Progenitor cell of endocrine pancreas (in vitro differentiated cells): Measurements from ENCODE around the gene RAP1GAP2. TPM values are rescaled to one million over a fixed set of nuclear protein-coding genes. Genes with fewer than 3 reads are reported as not detected.

Source experiments
- DNase-seq: peaks from one replicate; pipeline ENCODE4 v3.0.0; 2021; ENCODE audit warnings: low spot score; ENCODE audit not compliant: unreplicated experiment
- H3K27ac Mint-ChIP-seq: 2 replicates; pipeline ENCODE4 v1.8.0; 2021; ENCODE audit warnings: mild to moderate bottlenecking, moderate library complexity, mixed read lengths
- H3K27me3 Mint-ChIP-seq: 2 replicates; pipeline ENCODE4 v1.8.0; 2021; ENCODE audit warnings: mixed read lengths
- H3K36me3 Mint-ChIP-seq: 2 replicates; pipeline ENCODE4 v1.8.0; 2022; ENCODE audit warnings: mixed read lengths; ENCODE audit not compliant: insufficient read depth
- H3K4me1 Mint-ChIP-seq: 2 replicates; pipeline ENCODE4 v1.8.0; 2021; ENCODE audit warnings: low read depth, mixed read lengths
- H3K4me3 Mint-ChIP-seq: 2 replicates; pipeline ENCODE4 v1.8.0; 2021; ENCODE audit warnings: low read depth, mild to moderate bottlenecking, moderate library complexity, mixed read lengths
- H3K9me3 Mint-ChIP-seq: 2 replicates; pipeline ENCODE4 v1.8.0; 2021; ENCODE audit warnings: low read depth, mixed read lengths
- total RNA-seq: library from RNA; stranded (reverse); gene quantifications from 2 replicates; pipeline ENCODE4 v1.2.1, GENCODE V29; 2021
- TF ChIP-seq, protein P1 (sequence below): fragments of 200-600 bp; sonication (generic); IDR thresholded peaks from one replicate; pipeline ENCODE4 v1.5.0; 2021; ENCODE audit warnings: antibody characterized with exemption, mild to moderate bottlenecking; ENCODE audit not compliant: unreplicated experiment

The RAP1GAP2 gene
- total RNA-seq, 1 donor from 2014 or later: 116 TPM

DNA sequence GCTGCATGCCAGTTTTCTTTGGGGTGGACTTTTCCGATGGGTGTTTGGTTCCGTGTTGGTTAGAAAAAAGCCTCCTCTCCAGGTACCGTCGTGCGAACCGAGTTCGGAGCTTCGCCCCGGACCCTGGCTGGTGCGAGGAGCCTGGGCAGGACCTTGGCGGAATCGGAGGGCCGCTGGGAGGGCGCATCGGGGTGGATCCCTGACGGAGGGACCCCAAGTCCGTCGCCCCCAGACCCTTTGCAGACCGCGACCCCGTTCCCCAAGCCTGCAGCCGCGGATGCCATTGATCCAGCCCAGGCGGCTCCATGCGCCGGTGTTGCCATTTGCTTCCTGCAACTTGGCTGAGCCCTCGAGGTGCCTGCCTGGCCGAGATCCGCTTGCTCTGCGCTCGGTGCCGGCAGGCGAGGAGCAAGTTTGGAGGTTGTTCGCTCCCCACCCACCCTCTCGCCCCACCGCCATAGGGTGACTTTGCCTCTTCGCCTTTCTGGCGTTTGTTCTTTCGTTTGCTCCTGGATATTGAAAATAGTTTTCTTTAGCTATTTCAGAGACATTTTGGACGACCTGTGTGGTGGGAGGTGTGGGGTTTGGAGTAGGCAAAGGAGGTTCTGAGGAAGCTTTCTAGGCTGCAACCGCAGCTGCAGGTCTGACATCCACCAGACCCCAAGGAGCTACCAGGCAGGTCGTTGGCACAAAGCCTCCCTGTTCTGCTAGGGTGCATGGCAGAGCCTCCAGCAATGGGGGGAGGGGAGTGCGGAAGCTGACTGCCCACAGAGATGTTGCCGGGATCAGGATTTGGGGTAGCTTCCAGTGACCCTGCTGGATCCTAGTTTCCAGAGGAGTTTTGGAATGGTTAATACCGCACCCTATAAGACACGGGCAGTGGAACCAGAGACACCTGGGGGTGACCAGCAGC lies 58.2 kb downstream of the RAP1GAP2 start:
- peaks cover 2% of the 10 kb centered on the region for H3K36me3 Mint-ChIP-seq
- peak overlapping the region; percentile 89 for H3K27ac Mint-ChIP-seq
- no peaks in the 10 kb centered on the region for H3K27me3 Mint-ChIP-seq
- TF ChIP-seq, protein P1, sequence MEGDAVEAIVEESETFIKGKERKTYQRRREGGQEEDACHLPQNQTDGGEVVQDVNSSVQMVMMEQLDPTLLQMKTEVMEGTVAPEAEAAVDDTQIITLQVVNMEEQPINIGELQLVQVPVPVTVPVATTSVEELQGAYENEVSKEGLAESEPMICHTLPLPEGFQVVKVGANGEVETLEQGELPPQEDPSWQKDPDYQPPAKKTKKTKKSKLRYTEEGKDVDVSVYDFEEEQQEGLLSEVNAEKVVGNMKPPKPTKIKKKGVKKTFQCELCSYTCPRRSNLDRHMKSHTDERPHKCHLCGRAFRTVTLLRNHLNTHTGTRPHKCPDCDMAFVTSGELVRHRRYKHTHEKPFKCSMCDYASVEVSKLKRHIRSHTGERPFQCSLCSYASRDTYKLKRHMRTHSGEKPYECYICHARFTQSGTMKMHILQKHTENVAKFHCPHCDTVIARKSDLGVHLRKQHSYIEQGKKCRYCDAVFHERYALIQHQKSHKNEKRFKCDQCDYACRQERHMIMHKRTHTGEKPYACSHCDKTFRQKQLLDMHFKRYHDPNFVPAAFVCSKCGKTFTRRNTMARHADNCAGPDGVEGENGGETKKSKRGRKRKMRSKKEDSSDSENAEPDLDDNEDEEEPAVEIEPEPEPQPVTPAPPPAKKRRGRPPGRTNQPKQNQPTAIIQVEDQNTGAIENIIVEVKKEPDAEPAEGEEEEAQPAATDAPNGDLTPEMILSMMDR: no peak
- DNase-seq: no peak
- peaks cover 30% of the 10 kb centered on the region for H3K4me1 Mint-ChIP-seq
- H3K4me3 Mint-ChIP-seq: peak overlapping the region; percentile 94
- no peaks in the 10 kb centered on the region for H3K9me3 Mint-ChIP-seq

- Mint-ChIP-seq H3K9me3 (peaks cover 3% of the 10 kb centered on the region), H3K4me3 (peak overlapping the region; percentile 94), H3K4me1 (peaks cover 31% of the 10 kb centered on the region), H3K36me3 (peaks cover 7% of the 10 kb centered on the region), H3K27me3 (no peaks in the 10 kb centered on the region), H3K27ac (peak overlapping the region; percentile 88)
- DNase-seq: no peak
- TF ChIP-seq, protein P1: no peak
Measured at GRCh38 chr17:2855063-2855600, 58.9 kb downstream of the RAP1GAP2 start.

GRCh38 chr17:2856727-2857126 lies 60.5 kb downstream of the RAP1GAP2 start:
- no peaks in the 10 kb centered on the region for H3K27me3 Mint-ChIP-seq
- TF ChIP-seq, protein P1: no peak
- H3K9me3 Mint-ChIP-seq: peaks cover 3% of the 10 kb centered on the region
- H3K27ac Mint-ChIP-seq: peak overlapping the region; percentile 80
- H3K36me3 Mint-ChIP-seq: peaks cover 11% of the 10 kb centered on the region
- DNase-seq: no peak
- peaks cover 37% of the 10 kb centered on the region for H3K4me1 Mint-ChIP-seq
- peak overlapping the region; percentile 66 for H3K4me3 Mint-ChIP-seq

DNA sequence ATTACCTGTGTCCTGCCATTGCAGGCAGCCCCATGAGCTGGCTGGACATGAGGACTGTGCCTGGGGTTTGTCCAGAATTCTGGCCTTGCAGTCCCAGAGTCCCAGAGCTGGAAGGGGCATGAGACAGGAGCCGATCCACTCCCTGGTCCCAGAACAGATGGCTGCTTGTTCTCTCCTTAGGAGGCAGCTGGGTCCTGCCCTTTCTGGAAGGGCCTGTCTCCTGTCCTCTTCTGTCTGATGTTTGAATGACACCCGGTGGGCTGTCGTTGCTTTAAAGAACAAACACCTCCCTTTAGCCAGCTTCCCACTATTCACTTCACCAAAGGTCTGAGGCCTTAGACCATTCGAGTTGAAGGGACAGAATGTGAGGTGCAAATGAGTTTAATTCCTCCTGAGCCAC lies 63.8 kb downstream of the RAP1GAP2 start:
- DNase-seq: no peak
- peaks cover 11% of the 10 kb centered on the region for H3K36me3 Mint-ChIP-seq
- H3K4me3 Mint-ChIP-seq: no peak overlapping the region
- TF ChIP-seq, protein P1: no peak
- no peaks in the 10 kb centered on the region for H3K27me3 Mint-ChIP-seq
- H3K9me3 Mint-ChIP-seq: peaks cover 3% of the 10 kb centered on the region
- H3K4me1 Mint-ChIP-seq: peaks cover 48% of the 10 kb centered on the region
- H3K27ac Mint-ChIP-seq: peak overlapping the region; percentile 73

GRCh38 chr17:2860883-2861282 lies 64.6 kb downstream of the RAP1GAP2 start:
- Mint-ChIP-seq H3K4me3 (no peak overlapping the region), H3K4me1 (peaks cover 48% of the 10 kb centered on the region), H3K27ac (no peak overlapping the region), H3K9me3 (peaks cover 3% of the 10 kb centered on the region), H3K27me3 (no peaks in the 10 kb centered on the region), H3K36me3 (peaks cover 12% of the 10 kb centered on the region)
- TF ChIP-seq, protein P1: no peak
- DNase-seq: no peak
